Activated CD8-positive, alpha-beta T cell treated with anti-CD3 and anti-CD28 coated beads for 36 hours (primary cell): Measurements from ENCODE around the gene BCAS1. TPM values are rescaled to one million over a fixed set of nuclear protein-coding genes. Genes with fewer than 3 reads are reported as not detected.

Experiments
- ATAC-seq: fragments of 200-7000 bp; cut with Tn5 transposase; one replicate; pipeline ENCODE4 v1.10.0; 2021; ENCODE audit warnings: mild to moderate bottlenecking, moderate library complexity
- CTCF ChIA-PET: fragments of 350-600 bp; sonication (Branson Sonifier 250); formaldehyde crosslinking; loops from one replicate; lab custom pipeline; 2021; ENCODE audit warnings: antibody characterized with exemption; lab: Charles Lee
- POLR2A ChIA-PET: fragments of 350-600 bp; sonication (Branson Sonifier 250); formaldehyde crosslinking; loops from one replicate; lab custom pipeline; 2021; ENCODE audit warnings: antibody characterized with exemption; lab: Charles Lee
- DNase-seq: peaks from one replicate; pipeline ENCODE4 v3.0.0-alpha.2; 2020
- H3K27ac Mint-ChIP-seq: one replicate; pipeline ENCODE4 v1.8.0; 2021; ENCODE audit warnings: mild to moderate bottlenecking, mixed read lengths
- H3K27me3 Mint-ChIP-seq: one replicate; pipeline ENCODE4 v1.8.0; 2021; ENCODE audit warnings: mixed read lengths
- H3K36me3 Mint-ChIP-seq: one replicate; pipeline ENCODE4 v1.8.0; 2021; ENCODE audit warnings: low read depth, mixed read lengths
- H3K4me1 Mint-ChIP-seq: one replicate; pipeline ENCODE4 v1.8.0; 2021; ENCODE audit warnings: low read depth, mixed read lengths
- H3K4me3 Mint-ChIP-seq: one replicate; pipeline ENCODE4 v1.8.0; 2021; ENCODE audit warnings: mild to moderate bottlenecking, moderate library complexity, mixed read lengths
- H3K9me3 Mint-ChIP-seq: one replicate; pipeline ENCODE4 v1.8.0; 2021; ENCODE audit warnings: mixed read lengths
- CTCF ChIP-seq: fragments of 200-600 bp; IDR thresholded peaks from one replicate; pipeline ENCODE4 v1.8.0; 2022; ENCODE audit warnings: antibody characterized with exemption, mild to moderate bottlenecking
- intact Hi-C: fragments of 100-400 bp; cut with micrococcal nuclease; formaldehyde crosslinking; loops from one replicate; pipeline ENCODE4 v1.10.0; 2022
- total RNA-seq, 2 experiments: library from RNA; stranded (reverse); gene quantifications; one replicate each; pipeline ENCODE4 v1.2.3, GENCODE V29; 2021

BCAS1 gene
- total RNA-seq, 2 experiments from 2014 or later: 0.09 TPM; not detected in 1

GRCh38 chr20:54021446-54022235 lies 48.8 kb downstream of the BCAS1 start:
- no peaks in the 10 kb centered on the region for H3K9me3 Mint-ChIP-seq
- no peaks in the 10 kb centered on the region for H3K36me3 Mint-ChIP-seq
- H3K27ac Mint-ChIP-seq: no peak overlapping the region
- DNase-seq (no peak), ATAC-seq (no peak)
- TF ChIP-seq CTCF: no peak
- POLR2A ChIA-PET: no interaction called here
- intact Hi-C loops: no loop called here
- no peak overlapping the region for H3K4me3 Mint-ChIP-seq
- H3K27me3 Mint-ChIP-seq: peaks cover 3% of the 10 kb centered on the region
- CTCF ChIA-PET: no interaction called here
- H3K4me1 Mint-ChIP-seq: peaks cover 2% of the 10 kb centered on the region

- TF ChIP-seq CTCF: no peak
- H3K36me3 Mint-ChIP-seq: no peaks in the 10 kb centered on the region
- no peak overlapping the region for H3K27ac Mint-ChIP-seq
- H3K9me3 Mint-ChIP-seq: no peaks in the 10 kb centered on the region
- DNase-seq: no peak
- H3K4me3 Mint-ChIP-seq: no peak overlapping the region
- intact Hi-C loops: no loop called here
- ChIA-PET POLR2A (no interaction called here), CTCF (no interaction called here)
- peaks cover 3% of the 10 kb centered on the region for H3K27me3 Mint-ChIP-seq
- ATAC-seq: no peak
- H3K4me1 Mint-ChIP-seq: peaks cover 2% of the 10 kb centered on the region
Measured at GRCh38 chr20:54020868-54021267, 49.5 kb downstream of the BCAS1 start.

GRCh38 chr20:54020348-54020747 lies 50.0 kb downstream of the BCAS1 start:
- no peaks in the 10 kb centered on the region for H3K9me3 Mint-ChIP-seq
- intact Hi-C loops: no loop called here
- no peak overlapping the region for H3K4me3 Mint-ChIP-seq
- peaks cover 2% of the 10 kb centered on the region for H3K4me1 Mint-ChIP-seq
- DNase-seq: no peak
- no peak for ATAC-seq
- no peaks in the 10 kb centered on the region for H3K36me3 Mint-ChIP-seq
- no peak for TF ChIP-seq CTCF
- H3K27me3 Mint-ChIP-seq: peaks cover 3% of the 10 kb centered on the region
- H3K27ac Mint-ChIP-seq: no peak overlapping the region
- CTCF ChIA-PET: no interaction called here
- POLR2A ChIA-PET: no interaction called here

- peaks cover 3% of the 10 kb centered on the region for H3K27me3 Mint-ChIP-seq
- H3K27ac Mint-ChIP-seq: no peak overlapping the region
- no peaks in the 10 kb centered on the region for H3K36me3 Mint-ChIP-seq
- no peak overlapping the region for H3K4me3 Mint-ChIP-seq
- ChIA-PET POLR2A (no interaction called here), CTCF (no interaction called here)
- no peak for TF ChIP-seq CTCF
- H3K9me3 Mint-ChIP-seq: no peaks in the 10 kb centered on the region
- intact Hi-C loops: no loop called here
- ATAC-seq (no peak), DNase-seq (no peak)
- peaks cover 2% of the 10 kb centered on the region for H3K4me1 Mint-ChIP-seq
Measured at GRCh38 chr20:54019585-54019984, 50.8 kb downstream of the BCAS1 start.

- no peak for DNase-seq
- TF ChIP-seq CTCF: no peak
- H3K4me1 Mint-ChIP-seq: peaks cover 2% of the 10 kb centered on the region
- H3K9me3 Mint-ChIP-seq: no peaks in the 10 kb centered on the region
- POLR2A ChIA-PET: no interaction called here
- H3K4me3 Mint-ChIP-seq: no peak overlapping the region
- no peak overlapping the region for H3K27ac Mint-ChIP-seq
- CTCF ChIA-PET: no interaction called here
- H3K27me3 Mint-ChIP-seq: peaks cover 3% of the 10 kb centered on the region
- ATAC-seq: no peak
- no peaks in the 10 kb centered on the region for H3K36me3 Mint-ChIP-seq
- intact Hi-C loops: no loop called here
Measured at GRCh38 chr20:54019127-54019526, 51.3 kb downstream of the BCAS1 start.
